GM18870 (cell line): ENCODE results near the gene TMPRSS2.

Experiments used
- ATAC-seq: cut with Tn5 transposase; IDR thresholded peaks from one replicate; pipeline ENCODE4 v1.9.1; 2021; ENCODE audit warnings: moderate library complexity; ENCODE audit not compliant: unreplicated experiment

The TMPRSS2 gene

GRCh38 chr21:41510500-41510899 lies 2.5 kb upstream of the TMPRSS2 start:
- no peak for ATAC-seq

- ATAC-seq: no peak
Measured at GRCh38 chr21:41509733-41510132, 1.8 kb upstream of the TMPRSS2 start.

GRCh38 chr21:41509145-41509496 lies 1.2 kb upstream of the TMPRSS2 start:
- no peak for ATAC-seq

GRCh38 chr21:41508415-41509144 lies 622 bp upstream of the TMPRSS2 start:
- ATAC-seq: no peak

- no peak for ATAC-seq
Measured at GRCh38 chr21:41506611-41507520, 1.1 kb downstream of the TMPRSS2 start.

GRCh38 chr21:41506005-41506594 lies 1.9 kb downstream of the TMPRSS2 start:
- no peak for ATAC-seq

- no peak for ATAC-seq
Measured at GRCh38 chr21:41504030-41504429, 3.9 kb downstream of the TMPRSS2 start.

GRCh38 chr21:41503331-41503730 lies 4.6 kb downstream of the TMPRSS2 start:
- no peak for ATAC-seq

- ATAC-seq: no peak
Measured at GRCh38 chr21:41501919-41502318, 6.0 kb downstream of the TMPRSS2 start.

- ATAC-seq: no peak
Measured at GRCh38 chr21:41500931-41501381, 7.0 kb downstream of the TMPRSS2 start.

GRCh38 chr21:41500363-41500762 lies 7.6 kb downstream of the TMPRSS2 start:
- no peak for ATAC-seq

- no peak for ATAC-seq
Measured at GRCh38 chr21:41499920-41500319, 8.0 kb downstream of the TMPRSS2 start.

- no peak for ATAC-seq
Measured at GRCh38 chr21:41497788-41498187, 10.2 kb downstream of the TMPRSS2 start.

- no peak for ATAC-seq
Measured at GRCh38 chr21:41497008-41497407, 10.9 kb downstream of the TMPRSS2 start.

GRCh38 chr21:41494242-41494641 lies 13.7 kb downstream of the TMPRSS2 start:
- no peak for ATAC-seq

GRCh38 chr21:41491412-41491811 lies 16.5 kb downstream of the TMPRSS2 start:
- ATAC-seq: no peak

- no peak for ATAC-seq
Measured at GRCh38 chr21:41490330-41490729, 17.6 kb downstream of the TMPRSS2 start.

- no peak for ATAC-seq
Measured at GRCh38 chr21:41489329-41489728, 18.6 kb downstream of the TMPRSS2 start.

- ATAC-seq: no peak
Measured at GRCh38 chr21:41488080-41488479, 19.9 kb downstream of the TMPRSS2 start.

GRCh38 chr21:41487082-41487481 lies 20.9 kb downstream of the TMPRSS2 start:
- no peak for ATAC-seq

GRCh38 chr21:41483973-41484372 lies 24.0 kb downstream of the TMPRSS2 start:
- no peak for ATAC-seq

- no peak for ATAC-seq
Measured at GRCh38 chr21:41483415-41483814, 24.5 kb downstream of the TMPRSS2 start.
